Keratinocyte (primary cell): Measurements from ENCODE around the gene HBD.

Experiments used
- EZH2 ChIP-seq: IDR thresholded peaks from one replicate; pipeline ENCODE4 v1.6.1; 2012; ENCODE audit warnings: inconsistent platforms, mild to moderate bottlenecking, low read length, moderate library complexity
- TF ChIP-seq, protein P1 (sequence below), 3 experiments: IDR thresholded peaks in 1 of 3; conservative IDR thresholded peaks in 1 of 3; optimal IDR thresholded peaks in 1 of 3; 2 replicates in 2 of 3; 3 replicates in 1 of 3; pipeline versions ENCODE3 to v1.5.1; 2011; ENCODE audit warnings: low read length in 3 of 3, mild to moderate bottlenecking in 3 of 3, moderate library complexity in 2 of 3, control low read depth in 1 of 3, inconsistent platforms in 1 of 3; ENCODE audit not compliant: insufficient read depth in 2 of 3; ENCODE audit errors: extremely low read depth in 1 of 3

- TF ChIP-seq, protein P1, sequence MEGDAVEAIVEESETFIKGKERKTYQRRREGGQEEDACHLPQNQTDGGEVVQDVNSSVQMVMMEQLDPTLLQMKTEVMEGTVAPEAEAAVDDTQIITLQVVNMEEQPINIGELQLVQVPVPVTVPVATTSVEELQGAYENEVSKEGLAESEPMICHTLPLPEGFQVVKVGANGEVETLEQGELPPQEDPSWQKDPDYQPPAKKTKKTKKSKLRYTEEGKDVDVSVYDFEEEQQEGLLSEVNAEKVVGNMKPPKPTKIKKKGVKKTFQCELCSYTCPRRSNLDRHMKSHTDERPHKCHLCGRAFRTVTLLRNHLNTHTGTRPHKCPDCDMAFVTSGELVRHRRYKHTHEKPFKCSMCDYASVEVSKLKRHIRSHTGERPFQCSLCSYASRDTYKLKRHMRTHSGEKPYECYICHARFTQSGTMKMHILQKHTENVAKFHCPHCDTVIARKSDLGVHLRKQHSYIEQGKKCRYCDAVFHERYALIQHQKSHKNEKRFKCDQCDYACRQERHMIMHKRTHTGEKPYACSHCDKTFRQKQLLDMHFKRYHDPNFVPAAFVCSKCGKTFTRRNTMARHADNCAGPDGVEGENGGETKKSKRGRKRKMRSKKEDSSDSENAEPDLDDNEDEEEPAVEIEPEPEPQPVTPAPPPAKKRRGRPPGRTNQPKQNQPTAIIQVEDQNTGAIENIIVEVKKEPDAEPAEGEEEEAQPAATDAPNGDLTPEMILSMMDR (optimal IDR thresholded peaks at IDR 0.05 in 1 of 3, IDR thresholded peaks at IDR 0.05 in 1 of 3, conservative IDR thresholded peaks at IDR 0.05 in 1 of 3; ENCODE audit: extremely low read depth in 1 of 3, insufficient read depth in 2 of 3, low read length in 3 of 3) = no peak
- no peak for TF ChIP-seq EZH2
Observed at GRCh38 chr11:5269715-5270147, 35.4 kb upstream of the HBD start, which contains the start of gene HBE1.
